ENCODE measurements around the gene LRGUK.

The LRGUK gene

GRCh38 chr7:134126146-134126545 lies 994 bp upstream of the LRGUK start:
- DNase-seq (ENCODE audit: low spot score): no peak

DNA sequence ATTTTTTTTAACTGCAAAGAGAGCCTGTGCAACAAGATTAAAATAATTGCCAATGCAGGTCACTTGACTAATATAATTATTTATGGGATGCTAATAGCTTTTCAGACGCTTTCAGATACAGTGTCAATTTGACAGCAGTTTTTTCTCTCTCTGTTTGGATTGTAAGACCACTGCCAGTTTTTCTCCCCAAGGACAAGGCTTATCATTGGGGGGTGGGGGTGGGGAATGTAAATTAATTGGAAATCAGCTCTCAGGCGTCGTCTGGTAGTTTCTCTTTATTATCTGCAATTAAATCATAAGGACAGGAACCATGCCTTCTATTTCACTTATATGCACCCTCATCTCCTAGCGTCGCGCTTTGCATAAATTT lies 559 bp upstream of the LRGUK start:
- DNase-seq (ENCODE audit: low spot score): no peak

DNA sequence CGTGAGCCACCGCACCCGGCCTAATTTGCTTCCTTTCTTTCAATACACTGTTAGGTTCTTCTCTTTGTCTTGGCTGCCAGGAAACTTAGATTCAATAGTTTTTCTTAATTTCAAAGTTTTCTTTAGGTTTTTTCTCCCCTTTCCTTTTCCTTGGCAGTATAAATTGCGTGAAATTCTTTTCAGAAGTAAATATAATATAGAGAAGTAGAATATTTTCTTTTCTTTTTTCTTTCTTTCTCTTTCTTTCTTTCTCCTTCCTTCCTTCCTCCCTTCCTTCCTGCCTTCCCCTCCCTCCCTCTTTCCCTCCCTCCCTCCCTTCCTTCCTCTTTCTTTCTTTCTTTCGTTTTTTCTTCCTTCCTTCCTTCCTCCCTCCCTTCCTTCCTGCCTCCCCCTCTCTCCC lies 1.7 kb downstream of the LRGUK start:
- no peak for DNase-seq (ENCODE audit: low spot score)

DNA sequence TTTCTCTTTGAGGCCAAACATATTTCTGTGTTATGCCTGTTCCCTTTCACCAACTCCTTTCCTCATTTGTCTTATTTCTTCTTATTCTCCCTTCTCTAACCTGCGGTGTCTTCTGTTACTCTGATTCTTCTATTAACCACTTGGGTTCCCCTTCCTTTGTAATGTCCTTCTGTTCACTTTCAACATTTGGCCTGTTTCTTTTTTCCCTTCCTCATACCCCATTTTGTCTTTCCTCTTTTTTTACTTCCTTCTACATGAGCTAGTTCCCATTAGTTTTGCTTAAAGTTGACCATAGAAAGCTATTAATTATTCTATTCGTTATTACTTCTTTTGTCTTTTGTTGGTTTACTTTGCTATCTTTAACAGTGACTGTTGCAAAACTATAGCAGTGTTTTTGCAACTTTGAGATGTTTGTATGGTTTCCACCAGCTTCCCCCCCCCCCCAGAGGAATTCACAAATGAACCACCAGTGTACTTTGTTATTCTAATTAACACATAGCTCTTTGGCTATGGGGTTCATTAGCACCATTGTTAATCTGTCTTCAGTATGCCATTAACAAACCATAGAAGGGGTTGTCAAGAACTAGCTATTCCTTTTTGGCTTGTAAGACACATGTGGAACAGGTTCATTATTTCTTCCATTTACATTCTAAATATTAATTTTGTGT lies 2.9 kb downstream of the LRGUK start:
- DNase-seq (ENCODE audit: low spot score): no peak

DNA sequence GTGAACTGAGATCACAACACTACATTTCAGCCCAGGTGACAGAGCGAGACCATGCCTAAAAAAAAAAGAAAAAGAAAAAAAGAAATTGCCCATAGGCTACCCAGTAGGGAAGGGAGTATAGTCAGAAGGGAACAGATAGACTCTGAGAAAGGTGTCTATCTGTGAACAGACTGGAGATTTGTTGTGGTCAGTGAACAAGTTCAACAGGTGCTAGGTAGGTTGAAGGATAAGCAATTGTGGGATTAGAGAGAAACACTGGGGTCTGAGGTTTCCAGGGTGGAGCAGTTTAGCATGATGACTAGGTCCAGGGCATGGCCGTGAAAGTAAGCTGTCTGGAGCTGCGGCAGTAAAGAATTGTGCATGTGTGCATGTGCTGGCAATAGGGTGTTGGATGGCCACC lies 6.9 kb downstream of the LRGUK start:
- DNase-seq (ENCODE audit: low spot score): no peak

DNA sequence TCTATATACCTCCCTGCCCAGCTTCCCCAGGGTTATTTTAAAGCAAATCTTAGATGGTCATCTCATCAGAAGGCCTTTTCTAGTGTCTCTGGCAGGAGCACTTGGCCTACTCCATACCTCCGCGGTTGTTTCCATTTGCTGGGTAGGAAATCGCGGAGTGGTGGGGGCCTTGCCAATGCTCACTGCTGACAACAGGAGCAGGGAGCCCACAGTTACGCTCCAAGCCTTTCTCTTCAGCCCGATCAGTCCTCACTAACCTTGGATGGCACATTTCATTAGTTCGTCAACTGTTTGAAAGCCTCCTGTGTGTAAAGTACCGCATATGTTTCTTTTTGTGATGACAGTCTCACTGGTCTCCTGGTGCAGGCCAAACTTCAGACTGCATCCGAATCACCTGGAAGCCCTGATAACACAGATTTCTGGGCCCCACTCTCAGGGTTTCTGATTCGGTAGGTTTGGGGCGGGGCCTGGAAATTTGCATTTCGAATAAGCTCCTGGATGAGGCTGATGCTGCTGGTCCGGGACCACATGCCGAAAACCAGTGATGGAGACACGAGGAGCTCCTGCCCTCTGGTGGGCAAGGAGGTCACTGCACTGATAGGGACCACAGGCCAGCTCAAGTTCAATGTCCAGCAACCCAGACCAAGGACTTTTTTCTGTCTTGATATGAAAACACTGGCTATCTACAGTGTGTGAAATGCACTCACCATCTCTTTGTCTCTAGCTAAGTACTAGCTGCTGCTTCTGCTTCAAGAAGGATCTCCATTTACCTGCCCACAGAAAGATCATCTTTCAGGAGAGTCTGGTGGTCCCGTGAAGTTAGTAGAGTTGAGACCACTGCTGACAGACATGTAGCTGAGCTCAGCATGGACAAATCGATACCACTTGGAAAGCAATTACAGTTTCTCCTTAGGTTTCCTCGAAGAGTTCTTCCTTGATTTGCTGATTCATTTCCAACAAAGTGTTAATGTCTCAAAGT lies 14.0 kb downstream of the LRGUK start:
- DNase-seq (ENCODE audit: low spot score): peak; percentile 83

GRCh38 chr7:134141868-134142264 lies 14.7 kb downstream of the LRGUK start:
- no peak for DNase-seq (ENCODE audit: low spot score)

DNA sequence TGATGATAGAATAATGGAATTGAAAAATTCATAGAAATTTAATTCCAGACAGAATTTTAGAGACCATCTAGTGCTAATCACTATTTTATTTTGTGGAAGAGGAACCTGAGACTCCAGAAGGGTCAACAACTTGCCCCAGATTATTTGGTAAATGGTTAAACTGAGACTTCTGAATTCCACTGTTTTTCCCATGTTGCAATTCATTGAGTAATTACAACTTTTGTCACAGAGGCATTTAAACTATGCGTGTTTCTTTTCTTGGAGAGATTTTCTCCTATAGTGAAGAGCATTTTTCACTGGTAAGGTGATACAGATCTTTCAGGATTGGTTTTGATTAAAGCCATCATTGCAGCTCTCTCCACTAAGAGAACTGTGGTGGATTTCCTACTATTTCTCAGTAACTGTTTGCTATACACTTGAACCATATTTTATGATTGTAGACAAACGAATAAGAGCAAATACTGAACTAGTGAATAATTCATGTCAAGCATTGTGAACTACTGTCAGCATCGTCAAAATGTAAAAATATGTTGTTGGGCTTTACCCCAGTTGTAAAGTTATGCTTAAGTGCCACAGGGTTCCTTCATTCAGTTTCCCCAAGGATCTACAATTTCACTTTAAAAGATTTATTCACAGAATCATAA lies 26.5 kb downstream of the LRGUK start:
- no peak for DNase-seq (ENCODE audit: low spot score)

DNA sequence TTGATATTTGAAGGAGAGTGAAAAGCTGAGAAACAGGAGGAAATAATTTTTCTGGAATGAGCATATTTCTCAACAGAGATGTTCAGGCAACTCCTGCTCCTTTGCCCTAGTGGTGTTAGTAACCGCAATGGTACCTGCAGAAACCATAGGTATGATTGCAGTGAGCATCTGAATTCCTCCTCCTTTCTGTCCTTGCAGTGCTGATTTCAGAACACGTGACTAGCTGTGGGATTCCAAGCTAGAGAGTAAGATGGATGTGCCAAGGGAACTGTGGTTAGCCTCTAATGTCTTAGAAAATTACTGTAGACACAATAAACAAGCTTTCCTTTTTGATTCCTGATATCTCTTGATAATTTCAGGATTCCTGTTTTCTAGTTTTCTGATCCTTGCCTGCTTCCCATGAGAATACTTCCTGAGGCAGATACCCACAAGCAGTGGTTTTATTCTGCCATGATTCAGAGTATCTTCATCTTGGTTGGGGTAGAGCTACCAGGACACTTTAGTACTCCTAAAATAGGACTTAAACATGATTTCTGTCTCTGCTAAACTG lies 27.5 kb downstream of the LRGUK start:
- no peak for DNase-seq (ENCODE audit: low spot score)

DNA sequence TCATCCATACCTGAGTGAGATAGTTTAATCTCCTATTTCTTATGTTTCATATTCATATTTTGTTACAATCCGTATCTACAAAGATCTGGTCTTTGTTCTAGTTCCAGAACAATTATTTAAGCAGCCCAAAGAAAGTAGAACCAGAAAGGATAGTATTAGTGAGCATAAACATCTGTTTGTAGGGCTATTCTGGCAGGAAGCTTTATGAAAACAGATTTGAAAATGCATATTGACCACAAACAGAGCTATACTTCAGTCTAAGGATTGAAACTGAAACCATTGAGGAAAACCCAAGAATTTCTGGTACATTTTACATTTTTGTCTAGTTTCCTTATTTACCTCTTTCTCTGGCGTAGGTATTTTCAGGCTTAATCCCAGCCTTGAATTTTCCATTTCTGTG lies 28.1 kb downstream of the LRGUK start:
- DNase-seq (ENCODE audit: low spot score): no peak

- no peak for DNase-seq (ENCODE audit: low spot score)
These were observed 28.7 kb downstream of the LRGUK start for GRCh38 chr7:134155871-134156270.

DNA sequence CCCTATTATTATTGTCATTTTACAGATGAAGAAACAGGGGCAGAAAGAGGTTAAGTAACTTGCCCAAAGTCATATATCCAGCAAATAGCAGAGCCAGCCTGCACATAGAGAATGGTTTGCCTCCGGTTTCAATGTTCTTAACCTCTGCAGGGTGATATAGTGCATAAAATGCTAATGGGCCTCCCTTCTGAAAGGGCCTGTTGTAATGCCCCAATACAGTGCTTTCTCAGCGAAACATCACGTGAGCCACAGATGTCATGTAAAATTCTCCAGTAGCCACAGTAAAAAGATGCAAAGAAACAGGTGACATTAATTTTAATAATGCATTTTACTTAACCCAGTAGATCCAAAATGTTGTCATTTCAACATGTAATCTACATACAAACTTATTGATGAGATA lies 38.1 kb downstream of the LRGUK start:
- no peak for DNase-seq (ENCODE audit: low spot score)

- no peak for DNase-seq (ENCODE audit: low spot score)
These were observed 40.1 kb downstream of the LRGUK start for GRCh38 chr7:134167250-134167649.

GRCh38 chr7:134167841-134168240 lies 40.7 kb downstream of the LRGUK start:
- DNase-seq (ENCODE audit: low spot score): no peak

DNA sequence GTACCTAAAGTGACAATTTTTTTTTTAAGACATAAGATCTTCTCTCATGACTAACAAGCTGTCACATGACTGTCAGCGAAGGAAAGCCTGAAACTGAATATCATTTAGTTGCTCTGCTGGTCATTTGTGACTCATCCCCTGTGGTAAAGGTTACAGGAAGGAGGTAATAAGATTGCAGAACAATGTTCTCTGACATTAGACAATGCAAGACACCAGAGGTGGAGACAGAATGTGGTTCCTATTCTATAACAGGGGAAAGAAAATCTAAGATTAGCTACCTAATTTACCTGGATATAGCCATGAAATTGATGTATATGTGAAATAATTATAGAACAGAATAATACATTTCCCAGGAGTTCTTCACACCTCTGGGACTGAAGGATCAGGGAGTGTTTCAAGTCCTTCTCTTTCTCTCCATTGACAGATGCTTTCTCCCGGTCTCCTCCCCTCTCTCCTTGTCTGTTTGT lies 47.7 kb downstream of the LRGUK start:
- DNase-seq (ENCODE audit: low spot score): peak; percentile 56

- no peak for DNase-seq (ENCODE audit: low spot score)
These were observed 48.3 kb downstream of the LRGUK start for GRCh38 chr7:134175334-134176036.

- DNase-seq (ENCODE audit: low spot score): no peak
These were observed 48.9 kb downstream of the LRGUK start for GRCh38 chr7:134176037-134176350.

DNA sequence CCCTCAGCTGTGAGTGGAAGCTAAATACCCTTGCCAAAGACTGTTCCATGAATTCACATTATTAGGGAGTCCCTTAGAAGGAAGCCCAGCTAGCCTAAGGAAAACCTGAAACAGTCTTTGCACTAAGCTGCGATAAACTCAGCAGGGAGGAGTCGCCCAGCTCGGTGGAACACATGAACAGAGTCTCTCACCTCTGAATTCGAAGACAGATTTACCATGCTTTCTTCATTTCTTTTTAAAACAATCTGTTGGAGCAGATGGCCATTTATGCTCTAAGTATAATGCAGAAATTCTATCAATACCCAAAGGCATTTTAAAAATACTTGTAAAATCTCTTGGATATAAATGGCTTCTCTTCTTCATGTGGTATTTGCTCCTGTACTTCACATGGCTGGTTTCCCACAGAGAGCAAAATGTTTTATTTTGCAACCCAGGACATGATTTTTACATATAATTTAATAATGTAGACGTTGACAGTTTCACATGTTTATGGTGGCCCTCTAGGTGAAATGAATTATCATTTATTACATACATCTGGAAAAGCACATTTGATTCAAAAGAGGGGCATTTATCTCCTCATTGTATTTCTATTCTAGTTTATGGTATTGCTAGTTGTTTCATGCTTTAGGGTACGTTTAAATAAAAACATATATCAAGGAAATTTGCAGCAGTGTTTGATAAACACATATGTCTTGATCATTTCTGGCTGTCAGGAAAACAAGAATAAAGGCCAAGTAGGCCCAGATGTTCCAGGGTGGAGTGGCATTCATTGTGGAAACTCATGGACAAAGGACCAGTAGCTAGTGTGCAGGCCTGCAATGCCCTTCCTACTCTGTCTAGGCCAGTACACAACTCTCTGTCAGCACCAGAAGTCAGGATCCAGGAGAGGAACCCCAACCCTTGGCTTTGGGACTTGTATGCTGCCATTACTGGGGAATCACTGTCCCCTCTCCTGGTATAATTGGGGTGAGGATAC lies 52.2 kb downstream of the LRGUK start:
- DNase-seq (ENCODE audit: low spot score): no peak

DNA sequence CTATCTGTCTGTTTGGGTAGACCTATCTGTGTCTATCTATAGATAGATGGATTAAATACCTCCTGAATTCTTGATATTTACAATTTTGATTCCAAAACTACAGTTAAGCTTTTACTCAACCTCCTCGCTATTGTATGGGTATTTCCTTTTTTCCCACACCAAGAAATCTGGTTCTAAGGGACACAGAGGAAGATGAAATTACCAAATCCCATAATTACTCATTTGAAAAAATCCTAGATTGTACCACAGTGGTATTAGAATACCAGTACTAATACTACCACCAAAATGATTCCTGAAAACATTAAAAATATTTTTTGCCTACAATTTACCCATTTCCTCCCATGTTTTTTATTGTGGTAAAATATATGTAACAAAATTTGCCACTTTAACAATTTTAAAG lies 53.2 kb downstream of the LRGUK start:
- DNase-seq (ENCODE audit: low spot score): no peak

DNA sequence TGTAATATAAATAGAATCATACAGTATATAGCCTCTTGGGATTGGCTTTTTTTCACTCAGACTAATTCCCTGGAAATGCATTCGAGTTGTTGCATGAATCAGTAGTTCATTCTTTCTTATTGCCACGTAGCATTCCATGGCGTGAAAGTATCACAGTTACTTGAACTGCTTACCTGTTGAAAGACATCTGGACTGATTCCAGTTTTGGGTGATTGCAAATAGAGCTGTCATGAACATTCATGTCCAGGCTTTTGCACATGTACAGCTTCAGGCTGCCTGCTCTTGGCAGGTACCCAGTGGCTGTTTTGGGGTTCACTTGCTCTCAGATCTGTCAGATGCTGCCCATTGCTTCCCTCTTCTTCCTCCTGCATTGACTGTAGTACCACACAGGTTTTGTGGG lies 54.9 kb downstream of the LRGUK start:
- no peak for DNase-seq (ENCODE audit: low spot score)

GRCh38 chr7:134184767-134185166 lies 57.6 kb downstream of the LRGUK start:
- peak; percentile 12 for DNase-seq (ENCODE audit: low spot score)
